ENCODE measurements around the gene INHBE. TPM values are rescaled to one million over a fixed set of nuclear protein-coding genes. Genes with fewer than 3 reads are reported as not detected.

Gene INHBE
- total and polyA plus RNA-seq, 2 of the 8 experiments (the other 6 are each of a cell fraction or from before 2014, with no cell fraction given), result 10.2 to 18.8 TPM

DNA sequence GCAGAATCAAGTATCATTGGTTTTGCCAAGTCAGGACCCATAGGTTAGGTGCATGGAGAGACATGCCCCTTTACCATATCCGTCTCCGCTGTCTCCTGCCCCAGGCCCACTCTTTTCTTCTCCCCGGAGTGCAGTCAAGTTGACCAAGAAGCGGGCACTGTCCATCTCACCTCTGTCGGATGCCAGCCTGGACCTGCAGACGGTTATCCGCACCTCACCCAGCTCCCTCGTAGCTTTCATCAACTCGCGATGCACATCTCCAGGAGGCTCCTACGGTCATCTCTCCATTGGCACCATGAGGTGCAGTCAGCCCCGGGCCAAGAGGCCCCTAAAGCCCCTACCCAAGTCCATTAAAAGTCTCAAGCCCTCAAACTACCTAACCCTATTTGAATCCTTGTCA lies 9.5 kb downstream of the INHBE start (continued):
- no peak for TF ChIP-seq TCF12 (IDR thresholded peaks at IDR 0.05; ENCODE audit: low read depth, low read length)
